Umbilical cord (tissue), 2 donors: ENCODE measurements around the gene NCSTN. TPM values are rescaled to one million over a fixed set of nuclear protein-coding genes. Genes with fewer than 3 reads are reported as not detected.
"Not testable (repeated sequence)": the region's sequence is repeated elsewhere in the genome, so short reads cannot be mapped to it uniquely, and the experiment has no call there.

ENCODE experiments used
- DNase-seq: peaks from one replicate; pipeline ENCODE4 v3.0.0-alpha.2; 2015; ENCODE audit warnings: low spot score
- total RNA-seq: library from RNA; depleted of rRNA; stranded (reverse); fragments of >200 nt; gene quantifications from one replicate; pipeline ENCODE4 v1.2.3, GENCODE V29; 2014; ENCODE audit warnings: low replicate concordance; ENCODE audit not compliant: insufficient read depth

The NCSTN gene
- total RNA-seq, 1 donor from 2014 or later, result 41.2 TPM

GRCh38 chr1:160370561-160371345, 27.6 kb downstream of the NCSTN start:
- DNase-seq, result no peak

GRCh38 chr1:160371346-160371631, 28.1 kb downstream of the NCSTN start:
- no peak for DNase-seq

GRCh38 chr1:160371756-160372155, 28.6 kb downstream of the NCSTN start:
- no peak for DNase-seq

- DNase-seq, result no peak
Measured at GRCh38 chr1:160373696-160374095, 30.5 kb downstream of the NCSTN start.

- no peak for DNase-seq
Measured at GRCh38 chr1:160374306-160375110, 31.3 kb downstream of the NCSTN start.

GRCh38 chr1:160375788-160376524, 32.8 kb downstream of the NCSTN start:
- no peak for DNase-seq

- peak; percentile 63 for DNase-seq
Measured at GRCh38 chr1:160376525-160377131, 33.4 kb downstream of the NCSTN start.

GRCh38 chr1:160377585-160378206, 34.5 kb downstream of the NCSTN start:
- DNase-seq, result no peak

- DNase-seq, result not testable (repeated sequence)
Measured at GRCh38 chr1:160384812-160385211, 41.6 kb downstream of the NCSTN start.

GRCh38 chr1:160388406-160388805, 45.2 kb downstream of the NCSTN start:
- not testable (repeated sequence) for DNase-seq

- DNase-seq, result no peak
Measured at GRCh38 chr1:160394673-160395072, 51.5 kb downstream of the NCSTN start.

- DNase-seq, result no peak
Measured at GRCh38 chr1:160397651-160398050, 54.5 kb downstream of the NCSTN start.

GRCh38 chr1:160398823-160399222, 55.6 kb downstream of the NCSTN start:
- no peak for DNase-seq

- DNase-seq, result no peak
Measured at GRCh38 chr1:160399544-160400222, 56.5 kb downstream of the NCSTN start.

GRCh38 chr1:160400223-160400645, 57.1 kb downstream of the NCSTN start, which contains the start of gene VANGL2:
TSS of gene VANGL2 (plus strand) at chr1:160400564. CDS start at chr1:160415838, 15,274 bp downstream.
- DNase-seq, result peak; percentile 79

GRCh38 chr1:160400646-160401486, 57.7 kb downstream of the NCSTN start:
- peak; percentile 41 for DNase-seq

GRCh38 chr1:160401487-160401805, 58.3 kb downstream of the NCSTN start:
- DNase-seq, result no peak

GRCh38 chr1:160402001-160402795, 59.0 kb downstream of the NCSTN start:
- peak; percentile 18 for DNase-seq

- no peak for DNase-seq
Measured at GRCh38 chr1:160403244-160403643, 60.1 kb downstream of the NCSTN start.
